ENCODE measurements around the gene TIMM50. TPM values are rescaled to one million over a fixed set of nuclear protein-coding genes. Genes with fewer than 3 reads are reported as not detected.

The TIMM50 gene
- total and polyA plus RNA-seq, 2 of the 13 experiments (the other 11 are each of a cell fraction or from before 2014, with no cell fraction given) = 91.1 to 92.5 TPM

GRCh38 chr19:39532233-39533002 is 51.8 kb downstream of the TIMM50 start, which contains the start of gene EID2B (continued):
- peak; percentile 20; the same call in 1 of the 2 replicates for TF ChIP-seq ZNF512B (CRISPR knock-in tag; IDR thresholded peaks at IDR 0.05; ENCODE audit: borderline replicate concordance)
- no peak for TF ChIP-seq ZBTB4 (CRISPR knock-in tag; IDR thresholded peaks at IDR 0.05; ENCODE audit: borderline replicate concordance)
- TF ChIP-seq BRCA1 (CRISPR knock-in tag; IDR thresholded peaks at IDR 0.05) = no peak
- 0 out of 2 replicates have a peak, but pooled peaks have one; percentile 31 for TF ChIP-seq ETV5 (CRISPR knock-in tag; IDR thresholded peaks at IDR 0.05; ENCODE audit: borderline replicate concordance)
- TF ChIP-seq POGK (CRISPR knock-in tag; conservative IDR thresholded peaks at IDR 0.05) = 0 out of 2 replicates have a peak, but pooled peaks have one; percentile 66
- TF ChIP-seq GABPB1 (CRISPR knock-in tag; IDR thresholded peaks at IDR 0.05) = peak; percentile 72; the same call in 1 of the 2 replicates
- TF ChIP-seq CREB1 (IDR thresholded peaks at IDR 0.05) = peak; percentile 41; the same call in 1 of the 2 replicates
- TF ChIP-seq CREB1 (CRISPR knock-in tag; IDR thresholded peaks at IDR 0.05) = no peak
- TF ChIP-seq ATF5 (CRISPR knock-in tag; IDR thresholded peaks at IDR 0.05; ENCODE audit: low read depth) = no peak
- peak; percentile 85; the same call in 1 of the 2 replicates for TF ChIP-seq ZNF383 (CRISPR knock-in tag; IDR thresholded peaks at IDR 0.05; ENCODE audit: borderline replicate concordance)
- 0 out of 2 replicates have a peak, but pooled peaks have one; percentile 18 for TF ChIP-seq SALL2 (CRISPR knock-in tag; IDR thresholded peaks at IDR 0.05)
- TF ChIP-seq ZKSCAN8 (CRISPR knock-in tag; IDR thresholded peaks at IDR 0.05; ENCODE audit: borderline replicate concordance) = no peak
- peak; percentile 25; the same call in 1 of the 2 replicates for TF ChIP-seq ZBTB25 (CRISPR knock-in tag; IDR thresholded peaks at IDR 0.05)
- peak; percentile 40; the same call in 1 of the 2 replicates for TF ChIP-seq POGZ (CRISPR knock-in tag; IDR thresholded peaks at IDR 0.05)
- TF ChIP-seq YEATS4 (CRISPR knock-in tag; IDR thresholded peaks at IDR 0.05; ENCODE audit: borderline replicate concordance) = peak; percentile 60
- peak; percentile 63; the same call in 1 of the 2 replicates for TF ChIP-seq FOXK1 (CRISPR knock-in tag; IDR thresholded peaks at IDR 0.05; ENCODE audit: borderline replicate concordance, low read depth)
- peak; percentile 79 for TF ChIP-seq HDAC1 (CRISPR knock-in tag; IDR thresholded peaks at IDR 0.05)
- no peak for TF ChIP-seq SP1 (IDR thresholded peaks at IDR 0.05)
- 0 out of 2 replicates have a peak, but pooled peaks have one; percentile 15 for TF ChIP-seq SP1 (CRISPR knock-in tag; IDR thresholded peaks at IDR 0.05)

Data from HepG2 (cell line).